Activated CD4-positive, alpha-beta T cell treated with anti-CD3 and anti-CD28 coated beads, Interleukin-2, Interleukin-4, amounts not matched to agents 100 ng/mL and 50 ng/mL, durations not matched to agents 16 hours and 8 hours (primary cell): ENCODE measurements around the gene RNF169.

ENCODE experiments used
- DNase-seq: peaks from one replicate; pipeline ENCODE4 v3.0.0-alpha.2; 2020; ENCODE audit warnings: low spot score

RNF169 gene

GRCh38 chr11:74748211-74749126, at the start of gene RNF169:
RNF169 (plus strand) TSS chr11:74748849; CDS start chr11:74748881, 32 bp downstream.
- peak; percentile 93 for DNase-seq

- DNase-seq, result no peak
Observed at GRCh38 chr11:74699615-74700396, 48.8 kb upstream of the RNF169 start.

- DNase-seq, result no peak
Observed at GRCh38 chr11:74701351-74701750, 47.3 kb upstream of the RNF169 start.

GRCh38 chr11:74702383-74703007, 46.2 kb upstream of the RNF169 start:
- DNase-seq, result peak; percentile 65

- no peak for DNase-seq
Observed at GRCh38 chr11:74703211-74703610, 45.4 kb upstream of the RNF169 start.

GRCh38 chr11:74707182-74707581, 41.5 kb upstream of the RNF169 start:
- DNase-seq, result no peak

- DNase-seq, result no peak
Observed at GRCh38 chr11:74707602-74708510, 40.8 kb upstream of the RNF169 start.

- DNase-seq, result no peak
Observed at GRCh38 chr11:74709175-74709574, 39.5 kb upstream of the RNF169 start.

GRCh38 chr11:74710281-74710938, 38.2 kb upstream of the RNF169 start:
- no peak for DNase-seq

- no peak for DNase-seq
Observed at GRCh38 chr11:74713686-74714085, 35.0 kb upstream of the RNF169 start.

GRCh38 chr11:74714904-74715303, 33.7 kb upstream of the RNF169 start:
- DNase-seq, result no peak

- no peak for DNase-seq
Observed at GRCh38 chr11:74717221-74717969, 31.3 kb upstream of the RNF169 start.

- DNase-seq, result no peak
Observed at GRCh38 chr11:74719011-74719410, 29.6 kb upstream of the RNF169 start.

- no peak for DNase-seq
Observed at GRCh38 chr11:74720596-74721478, 27.8 kb upstream of the RNF169 start.

- no peak for DNase-seq
Observed at GRCh38 chr11:74721479-74721835, 27.2 kb upstream of the RNF169 start.

- no peak for DNase-seq
Observed at GRCh38 chr11:74723511-74723910, 25.1 kb upstream of the RNF169 start.

GRCh38 chr11:74725701-74726100, 22.9 kb upstream of the RNF169 start:
- DNase-seq, result no peak

- peak; percentile 62 for DNase-seq
Observed at GRCh38 chr11:74726547-74727182, 22.0 kb upstream of the RNF169 start.

- no peak for DNase-seq
Observed at GRCh38 chr11:74729397-74729796, 19.3 kb upstream of the RNF169 start.
